ENCODE measurements around the gene TMIE.
A peak's percentile ranks its signal among the peaks of the same experiment; 100 is the strongest.

Gene TMIE

GRCh38 chr3:46690798-46691197 lies 10.4 kb upstream of the TMIE start:
- DNase-seq, result no peak

GRCh38 chr3:46692566-46692990 lies 8.6 kb upstream of the TMIE start:
- no peak for DNase-seq

GRCh38 chr3:46693038-46693891 lies 7.9 kb upstream of the TMIE start, which contains the start of gene ALS2CL:
TSS of gene ALS2CL (minus strand) at chr3:46693679. CDS start at chr3:46689440, 4,239 bp downstream.
- peak; percentile 53 to 78 (median 72) for DNase-seq

GRCh38 chr3:46693892-46694226 lies 7.3 kb upstream of the TMIE start:
- peak in 3 of 5 donors; percentile 32 to 46 (median 33) for DNase-seq

GRCh38 chr3:46694520-46694919 lies 6.7 kb upstream of the TMIE start:
- DNase-seq, result no peak

- peak in 2 of 5 donors; percentile 26 to 68 for DNase-seq
These were observed 5.8 kb upstream of the TMIE start for GRCh38 chr3:46695177-46695961.

- no peak for DNase-seq
These were observed 5.0 kb upstream of the TMIE start for GRCh38 chr3:46695962-46696894.

- DNase-seq, result no peak
These were observed 1.3 kb upstream of the TMIE start for GRCh38 chr3:46699676-46700523.

- no peak for DNase-seq
These were observed 420 bp upstream of the TMIE start for GRCh38 chr3:46700772-46701171.

GRCh38 chr3:46702246-46703012 lies 1.2 kb downstream of the TMIE start:
- DNase-seq, result no peak

GRCh38 chr3:46703013-46703520 lies 1.9 kb downstream of the TMIE start:
- no peak for DNase-seq

GRCh38 chr3:46704346-46704745 lies 3.2 kb downstream of the TMIE start:
- peak in 1 of 5 donors; percentile 6 for DNase-seq

- DNase-seq, result peak in 4 of 5 donors; percentile 45 to 62 (median 54)
These were observed 3.9 kb downstream of the TMIE start for GRCh38 chr3:46705022-46705530.

- DNase-seq, result peak in 1 of 5 donors; percentile 13
These were observed 4.8 kb downstream of the TMIE start for GRCh38 chr3:46705751-46706552.

- peak in 1 of 5 donors; percentile 10 for DNase-seq
These were observed 5.8 kb downstream of the TMIE start for GRCh38 chr3:46706771-46707582.

GRCh38 chr3:46707601-46708011 lies 6.4 kb downstream of the TMIE start:
- peak in 1 of 5 donors; percentile 5 for DNase-seq

- DNase-seq, result peak in 1 of 5 donors; percentile 6
These were observed 7.4 kb downstream of the TMIE start for GRCh38 chr3:46708401-46709156.

All from T-helper 1 cell (primary cell).